IMR-90 (cell line): Measurements from ENCODE around the gene ZKSCAN8. TPM values are rescaled to one million over a fixed set of nuclear protein-coding genes. Genes with fewer than 3 reads are reported as not detected.

Experiments used
- ATAC-seq: fragments of 200-7000 bp; cut with Tn5 transposase; 2 replicates; pipeline ENCODE4 v1.9.1; 2020; ENCODE audit warnings: low read depth, mild to moderate bottlenecking, moderate library complexity
- BruUV-seq: library from RNA; stranded (reverse); fragments of 400-500 nt; replicated peaks from 2 replicates; lab custom pipeline; 2021; lab: Mats Ljungman, UMichigan
- CTCF ChIA-PET: fragments of 300-600 bp; formaldehyde crosslinking; extraction: SDS; loops from one replicate; lab custom pipeline; 2021; ENCODE audit warnings: antibody characterized with exemption; lab: Yijun Ruan, JAX
- POLR2A ChIA-PET: fragments of 300-600 bp; sonication (Branson Sonifier 250); formaldehyde crosslinking; loops from one replicate; lab custom pipeline; 2022; ENCODE audit warnings: antibody characterized with exemption; ENCODE audit not compliant: unreplicated experiment; lab: Charles Lee
- DNase-seq: peaks from one replicate; pipeline ENCODE4 v3.0.0; 2013
- H2AFZ ChIP-seq: replicated peaks from 2 replicates; pipeline ENCODE3; 2013; ENCODE audit warnings: low read length, mild to moderate bottlenecking; ENCODE audit not compliant: poor library complexity
- H2AK5ac ChIP-seq: 2 replicates; pipeline ENCODE4 v1.6.1; 2013; ENCODE audit warnings: low read depth, low read length, inconsistent platforms
- H2AK9ac ChIP-seq: replicated peaks from 2 replicates; pipeline ENCODE3; 2013; ENCODE audit warnings: mild to moderate bottlenecking, low read depth, low read length, moderate library complexity; ENCODE audit not compliant: poor library complexity
- H2BK120ac ChIP-seq: 2 replicates; pipeline ENCODE4 v1.6.1; 2013; ENCODE audit warnings: low read depth, low read length, inconsistent platforms
- H2BK15ac ChIP-seq: 3 replicates; pipeline ENCODE4 v1.6.1; 2013; ENCODE audit warnings: low read depth, low read length, inconsistent platforms
- H2BK20ac ChIP-seq: 2 replicates; pipeline ENCODE4 v1.6.1; 2013; ENCODE audit warnings: low read depth, mild to moderate bottlenecking, inconsistent platforms, low read length, moderate library complexity
- H2BK5ac ChIP-seq: 2 replicates; pipeline ENCODE4 v1.6.1; 2013; ENCODE audit warnings: mild to moderate bottlenecking, low read depth, low read length, inconsistent platforms; ENCODE audit not compliant: poor library complexity, severe bottlenecking
- H3K14ac ChIP-seq: replicated peaks from 2 replicates; pipeline ENCODE4 v1.6.1; 2013; ENCODE audit warnings: low read depth, low read length, inconsistent platforms
- H3K18ac ChIP-seq: 2 replicates; pipeline ENCODE4 v1.6.1; 2013; ENCODE audit warnings: low read depth, low read length, control low read depth
- H3K23ac ChIP-seq: 2 replicates; pipeline ENCODE4 v1.6.1; 2013; ENCODE audit warnings: low read depth, low read length, inconsistent platforms
- H3K27ac ChIP-seq: 2 replicates; pipeline ENCODE4 v1.5.1; 2013; ENCODE audit warnings: mild to moderate bottlenecking, control low read depth, low read length; ENCODE audit not compliant: insufficient read depth
- H3K27me3 ChIP-seq: 2 replicates; pipeline ENCODE4 v1.6.1; 2013; ENCODE audit warnings: low read length; ENCODE audit not compliant: control insufficient read depth, insufficient read depth
- H3K36me3 ChIP-seq: 2 replicates; pipeline ENCODE4 v1.6.1; 2013; ENCODE audit warnings: low read length, mixed read lengths; ENCODE audit not compliant: control insufficient read depth, insufficient read depth
- H3K4ac ChIP-seq: 2 replicates; pipeline ENCODE4 v1.6.1; 2013; ENCODE audit warnings: low read depth, low read length, inconsistent platforms
- H3K4me1 ChIP-seq: 2 replicates; pipeline ENCODE4 v1.6.1; 2013; ENCODE audit warnings: low read length, mixed read lengths; ENCODE audit not compliant: control insufficient read depth, insufficient read depth
- H3K4me2 ChIP-seq: 2 replicates; pipeline ENCODE4 v1.6.1; 2013; ENCODE audit warnings: low read depth, mild to moderate bottlenecking, control low read depth, low read length, moderate library complexity
- H3K4me3 ChIP-seq: 2 replicates; pipeline ENCODE4 v1.5.1; 2013; ENCODE audit warnings: low read depth, mild to moderate bottlenecking, control low read depth, low read length, moderate library complexity; ENCODE audit not compliant: insufficient read depth
- H3K56ac ChIP-seq: 2 replicates; pipeline ENCODE4 v1.6.1; 2013; ENCODE audit warnings: low read length, inconsistent platforms; ENCODE audit not compliant: insufficient read depth; ENCODE audit errors: extremely low read depth
- H3K79me1 ChIP-seq, 2 experiments: 2 replicates each; pipeline ENCODE4 v1.6.1; 2013; ENCODE audit warnings: low read length in 2 of 2, inconsistent platforms in 1 of 2, low read depth in 1 of 2
- H3K9ac ChIP-seq: 2 replicates; pipeline ENCODE4 v1.6.1; 2013; ENCODE audit warnings: low read depth, low read length, control low read depth
- H3K9me1 ChIP-seq: 2 replicates; pipeline ENCODE4 v1.6.1; 2013; ENCODE audit warnings: low read length, inconsistent platforms; ENCODE audit not compliant: insufficient read depth
- H3K9me3 ChIP-seq: 2 replicates; pipeline ENCODE4 v1.6.1; 2013; ENCODE audit warnings: low read length; ENCODE audit not compliant: control insufficient read depth, insufficient read depth
- H4K20me1 ChIP-seq: 2 replicates; pipeline ENCODE4 v1.6.1; 2013; ENCODE audit warnings: low read length, inconsistent platforms; ENCODE audit not compliant: insufficient read depth
- H4K5ac ChIP-seq: 2 replicates; pipeline ENCODE4 v1.6.1; 2013; ENCODE audit warnings: mild to moderate bottlenecking, low read depth, low read length, control low read depth
- H4K8ac ChIP-seq, 2 experiments: 2 replicates each; pipeline ENCODE4 v1.6.1; 2013; ENCODE audit warnings: low read depth in 2 of 2, low read length in 2 of 2, control low read depth in 1 of 2, inconsistent platforms in 1 of 2
- H4K91ac ChIP-seq: 2 replicates; pipeline ENCODE4 v1.6.1; 2013; ENCODE audit warnings: low read depth, low read length, inconsistent platforms; ENCODE audit not compliant: insufficient read depth
- CEBPB ChIP-seq: IDR thresholded peaks from 2 replicates; pipeline ENCODE4 v1.6.1; 2012; ENCODE audit warnings: low read depth, low read length, improper control_type of control experiment
- CHD1 ChIP-seq: IDR thresholded peaks from 2 replicates; pipeline ENCODE4 v1.6.1; 2012; ENCODE audit warnings: low read depth, low read length, improper control_type of control experiment
- CTCF ChIP-seq: conservative IDR thresholded peaks from 2 replicates; pipeline ENCODE4 v1.5.1; 2012; ENCODE audit warnings: mild to moderate bottlenecking, low read depth, low read length, improper control_type of control experiment
- ELK1 ChIP-seq: fragments of 150-350 bp; IDR thresholded peaks from 2 replicates; pipeline ENCODE4 v1.6.1; 2016; ENCODE audit warnings: low read depth, mild to moderate bottlenecking, low read length, moderate library complexity, borderline replicate concordance
- FOS ChIP-seq: fragments of 150-350 bp; IDR thresholded peaks from 2 replicates; pipeline ENCODE4 v1.6.1; 2016; ENCODE audit warnings: low read depth, low read length
- MAFK ChIP-seq: IDR thresholded peaks from 2 replicates; pipeline ENCODE4 v1.6.1; 2012; ENCODE audit warnings: low read depth, low read length, improper control_type of control experiment
- MAZ ChIP-seq: IDR thresholded peaks from 2 replicates; pipeline ENCODE4 v1.6.1; 2012; ENCODE audit warnings: low read depth, mild to moderate bottlenecking, low read length, improper control_type of control experiment, moderate library complexity, borderline replicate concordance
- MXI1 ChIP-seq: IDR thresholded peaks from 2 replicates; pipeline ENCODE4 v1.6.1; 2012; ENCODE audit warnings: low read depth, mild to moderate bottlenecking, low read length, moderate library complexity, borderline replicate concordance
- NFE2L2 ChIP-seq: fragments of 150-350 bp; IDR thresholded peaks from 2 replicates; pipeline ENCODE4 v1.6.1; 2016; ENCODE audit warnings: low read depth, mild to moderate bottlenecking, low read length
- POLR2A ChIP-seq: IDR thresholded peaks from 2 replicates; pipeline ENCODE4 v1.6.1; 2012; ENCODE audit warnings: mild to moderate bottlenecking, low read depth, low read length
- RAD21 ChIP-seq: IDR thresholded peaks from 2 replicates; pipeline ENCODE4 v1.6.1; 2012; ENCODE audit warnings: low read length, improper control_type of control experiment
- RCOR1 ChIP-seq: IDR thresholded peaks from 2 replicates; pipeline ENCODE4 v1.6.1; 2012; ENCODE audit warnings: mild to moderate bottlenecking, low read length, improper control_type of control experiment; ENCODE audit not compliant: insufficient replicate concordance
- RFX5 ChIP-seq: IDR thresholded peaks from 2 replicates; pipeline ENCODE4 v1.8.0; 2012; ENCODE audit warnings: low read depth, mild to moderate bottlenecking, low read length, moderate library complexity
- SMC3 ChIP-seq: fragments of 150-350 bp; IDR thresholded peaks from 2 replicates; pipeline ENCODE4 v1.6.1; 2016; ENCODE audit warnings: low read depth, mild to moderate bottlenecking, antibody characterized with exemption, low read length, moderate library complexity
- USF2 ChIP-seq: fragments of 150-350 bp; IDR thresholded peaks from 2 replicates; pipeline ENCODE4 v1.6.1; 2017; ENCODE audit warnings: mild to moderate bottlenecking, antibody characterized with exemption, low read length, low read depth
- WGBS, 2 experiments: methylation state at CpG; one replicate each; pipeline versions ENCODE4 v1.1.5 to v1.1.7; 2013; ENCODE audit warnings: missing lambda C conversion rate in 2 of 2; ENCODE audit not compliant: insufficient read length in 1 of 2; ENCODE audit errors: extremely low coverage in 2 of 2; 5-methylcytosine and 5-hydroxymethylcytosine counted together
- dilution Hi-C: fragments of 300-500 bp; cut with HindIII; formaldehyde crosslinking; loops from one replicate; pipeline ENCODE4 v1.14.3; 2018; ENCODE audit warnings: low sequenced_read_pairs; ENCODE audit not compliant: unreplicated experiment
- in situ Hi-C: fragments of 300-500 bp; cut with MboI; formaldehyde crosslinking; loops from 3 replicates; pipeline ENCODE4 v1.14.3; 2019; ENCODE audit warnings: low sequenced_read_pairs, inconsistent platforms, mixed read lengths
- intact Hi-C: fragments of 100-400 bp; cut with micrococcal nuclease; formaldehyde crosslinking; loops from 2 replicates; pipeline ENCODE4 v1.10.0; 2022
- polyA plus RNA-seq, 3 experiments: library from polyadenylated mRNA; depleted of rRNA; stranded (reverse); fragments of >200 nt; gene quantifications; 2 replicates each; pipeline ENCODE4 v1.2.3, GENCODE V29; 2012; ENCODE audit warnings: low replicate concordance in 1 of 3
- total RNA-seq: library from RNA; depleted of rRNA; stranded (reverse); fragments of >200 nt; gene quantifications from 2 replicates; pipeline ENCODE4 v1.2.3, GENCODE V29; 2012

Gene ZKSCAN8
- total and polyA plus RNA-seq, 2 of the 4 experiments (the other 2 are of a cell fraction), result 8.3 to 22.8 TPM

- dilution Hi-C loops (no loop called here), in situ Hi-C loops (loop anchor here (5.0 kb wide), 1 partner anchor 223 kb away; no protein-coding TSS in a partner anchor), intact Hi-C loops (loop anchor here (1.0 kb wide), 1 partner anchor 222 kb away; no protein-coding TSS in a partner anchor)
- Histone ChIP-seq H3K27me3 (no peaks in the 10 kb centered on the region), H3K56ac (no peak overlapping the region), H4K20me1 (no peaks in the 10 kb centered on the region; the same call in 1 of the 2 replicates), H4K8ac (no peak overlapping the region), H3K9me1 (no peaks in the 10 kb centered on the region), H2BK5ac (no peak overlapping the region), H3K4me2 (no peak overlapping the region), H2BK15ac (no peak overlapping the region), H4K91ac (no peak overlapping the region), H2BK120ac (no peak overlapping the region), H4K5ac (no peak overlapping the region), H3K27ac (no peak overlapping the region), H3K23ac (no peak overlapping the region), H2AK9ac (no peak overlapping the region), H3K4me3 (no peak overlapping the region), H3K9ac (no peak overlapping the region), H3K4me1 (peaks cover 2% of the 10 kb centered on the region; the same call in 1 of the 2 replicates), H3K9me3 (no peaks in the 10 kb centered on the region), H3K4ac (no peak overlapping the region), H3K14ac (no peak overlapping the region), H2BK20ac (no peak overlapping the region), H2AFZ (no peak overlapping the region), H2AK5ac (no peak overlapping the region), H3K18ac (no peak overlapping the region), H3K79me1 (peaks cover 16 to 47% of the 10 kb centered on the region in 2 experiments), H3K36me3 (peaks cover 6% of the 10 kb centered on the region)
- WGBS, 2 experiments, result no CpG with 5 or more reads among the region's 3 CpGs
- no TSS peak for BruUV-seq
- DNase-seq (peak; percentile 52), ATAC-seq (no peak)
- TF ChIP-seq FOS (no peak), NFE2L2 (no peak), RCOR1 (no peak), CEBPB (no peak), MAFK (no peak), POLR2A (no peak), MAZ (no peak), ELK1 (no peak), SMC3 (peak; percentile 46), CHD1 (no peak), USF2 (no peak), RFX5 (no peak), MXI1 (no peak), CTCF (peak; percentile 54), RAD21 (peak; percentile 64)
- ChIA-PET CTCF (no interaction called here), POLR2A (no interaction called here)
Observed at GRCh38 chr6:28134015-28134414, 7.7 kb upstream of the ZKSCAN8 start.
